HCT116 (cell line): ENCODE data around the gene TFAP2D. TPM values are rescaled to one million over a fixed set of nuclear protein-coding genes. Genes with fewer than 3 reads are reported as not detected.

ENCODE experiments used
- ATAC-seq: fragments of 200-7000 bp; cut with Tn5 transposase; 2 replicates; pipeline ENCODE4 v1.9.1; 2020; ENCODE audit warnings: mild to moderate bottlenecking, moderate library complexity
- BruUV-seq: library from RNA; stranded (reverse); fragments of 400-500 nt; replicated peaks from 2 replicates; lab custom pipeline; 2021; lab: Mats Ljungman, UMichigan
- CTCF ChIA-PET: fragments of 300-600 bp; sonication (Branson Sonifier 250); formaldehyde crosslinking; loops from one replicate; lab custom pipeline; 2021; ENCODE audit warnings: antibody characterized with exemption; lab: Charles Lee
- POLR2A ChIA-PET: fragments of 300-600, 350-600 bp; sonication (Branson Sonifier 250); formaldehyde crosslinking; loops from one replicate; lab custom pipeline; 2021; ENCODE audit warnings: antibody characterized with exemption; lab: Charles Lee
- RAD21 ChIA-PET, 2 experiments: fragments of 300-600 bp; sonication (Branson Sonifier 250); formaldehyde crosslinking; loops; one replicate each; lab custom pipeline; 2023; ENCODE audit warnings: low total read pairs in 2 of 2; ENCODE audit not compliant: uncharacterized antibody in 2 of 2, unreplicated experiment in 2 of 2, low non-redundant PET in 1 of 2; lab: Charles Lee
- DNase-seq: peaks from one replicate; pipeline ENCODE4 v3.0.0-alpha.2; 2010; ENCODE audit warnings: low read depth, low spot score
- H2AFZ ChIP-seq: fragments of 200-600 bp; shearing (Covaris generic), sonication (generic); 2 replicates; pipeline ENCODE4 v1.6.1; 2017; ENCODE audit warnings: low read depth, mixed run types, mixed read lengths, antibody characterized with exemption, low read length; ENCODE audit not compliant: poor library complexity, severe bottlenecking
- H3K27ac ChIP-seq: 2 replicates; pipeline ENCODE4 v1.5.1; 2012; ENCODE audit warnings: low read depth, low read length
- H3K27me3 ChIP-seq: fragments of 200-600 bp; sonication (generic); 2 replicates; pipeline ENCODE4 v1.6.1; 2016; ENCODE audit warnings: mixed run types, low read length, mixed read lengths; ENCODE audit not compliant: insufficient read depth
- H3K36me3 ChIP-seq, 2 experiments: fragments of 200-500 bp in 1 of 2; fragments of 200-600 bp in 1 of 2; sonication (Bioruptor generic) in 1 of 2; sonication (generic) in 1 of 2; 2 replicates each; pipeline versions ENCODE4 v1.5.1 to v1.6.1; 2014 to 2016; ENCODE audit warnings: low read length in 2 of 2, inconsistent platforms in 1 of 2, mixed read lengths in 1 of 2, mixed run types in 1 of 2; ENCODE audit not compliant: insufficient read depth in 2 of 2, control insufficient read depth in 1 of 2
- H3K4me1 ChIP-seq, 2 experiments: fragments of 200-600 bp in 1 of 2; sonication (generic) in 1 of 2; 2 replicates each; pipeline versions ENCODE4 v1.5.1 to v1.6.1; 2012 to 2017; ENCODE audit warnings: low read length in 2 of 2, inconsistent platforms in 1 of 2, mild to moderate bottlenecking in 1 of 2, mixed read lengths in 1 of 2, mixed run types in 1 of 2, moderate library complexity in 1 of 2; ENCODE audit not compliant: insufficient read depth in 2 of 2, control insufficient read depth in 1 of 2
- H3K4me2 ChIP-seq: fragments of 200-600 bp; sonication (generic); 2 replicates; pipeline ENCODE4 v1.6.1; 2017; ENCODE audit warnings: mixed run types, low read length, mixed read lengths
- H3K4me3 ChIP-seq, 2 experiments: fragments of 200-600 bp in 1 of 2; sonication (generic) in 1 of 2; replicated peaks in 1 of 2; 2 replicates each; pipeline ENCODE4 v1.5.1; 2011 to 2016; ENCODE audit warnings: low read length in 2 of 2, control low read depth in 1 of 2, low read depth in 1 of 2, mild to moderate bottlenecking in 1 of 2, mixed read lengths in 1 of 2, mixed run types in 1 of 2
- H3K79me2 ChIP-seq: fragments of 200-600 bp; sonication (generic); 2 replicates; pipeline ENCODE4 v1.6.1; 2017; ENCODE audit warnings: mild to moderate bottlenecking, mixed run types, low read length, moderate library complexity, mixed read lengths; ENCODE audit not compliant: insufficient read depth
- H3K9ac ChIP-seq: fragments of 200-600 bp; sonication (generic); 2 replicates; pipeline ENCODE4 v1.6.1; 2016; ENCODE audit warnings: low read length, mixed read lengths
- H3K9me2 ChIP-seq: fragments of 200-600 bp; sonication (generic), shearing (Covaris generic); 2 replicates; pipeline ENCODE4 v1.6.1; 2017; ENCODE audit warnings: mixed run types, mild to moderate bottlenecking, moderate library complexity; ENCODE audit not compliant: insufficient read depth
- H3K9me3 ChIP-seq, 2 experiments: fragments of 200-500 bp in 1 of 2; fragments of 200-600 bp in 1 of 2; sonication (Bioruptor generic) in 1 of 2; sonication (generic) in 1 of 2; 2 replicates each; pipeline ENCODE4 v1.6.1; 2014 to 2017; ENCODE audit warnings: low read length in 2 of 2, mixed read lengths in 2 of 2, inconsistent platforms in 1 of 2, low read depth in 1 of 2, mild to moderate bottlenecking in 1 of 2, mixed run types in 1 of 2, moderate library complexity in 1 of 2; ENCODE audit not compliant: control insufficient read depth in 1 of 2, insufficient read depth in 1 of 2
- H4K20me1 ChIP-seq: fragments of 200-600 bp; sonication (generic), shearing (Covaris generic); 2 replicates; pipeline ENCODE4 v1.6.1; 2017; ENCODE audit warnings: mixed run types, mild to moderate bottlenecking, moderate library complexity; ENCODE audit not compliant: insufficient read depth
- CBX3 ChIP-seq: IDR thresholded peaks from 2 replicates; pipeline ENCODE4 v1.6.1; 2012; ENCODE audit warnings: low read depth
- CEBPB ChIP-seq: IDR thresholded peaks from 2 replicates; pipeline ENCODE4 v1.6.1; 2012; ENCODE audit warnings: low read depth
- ELF1 ChIP-seq: IDR thresholded peaks from 2 replicates; pipeline ENCODE4 v1.6.1; 2012; ENCODE audit warnings: low read depth, borderline replicate concordance
- EZH2 ChIP-seq: fragments of 200-600 bp; sonication (generic); IDR thresholded peaks from 2 replicates; pipeline ENCODE4 v1.6.1; 2017; ENCODE audit warnings: antibody characterized with exemption, mixed run types
- EZH2phosphoT487 ChIP-seq: fragments of 200-600 bp; IDR thresholded peaks from 2 replicates; pipeline ENCODE4 v1.6.1; 2018; ENCODE audit warnings: antibody characterized with exemption, borderline replicate concordance
- FOSL1 ChIP-seq: IDR thresholded peaks from 2 replicates; pipeline ENCODE4 v1.6.1; 2012; ENCODE audit warnings: low read depth
- RAD21 ChIP-seq: IDR thresholded peaks from 2 replicates; pipeline ENCODE4 v1.6.1; 2012; ENCODE audit warnings: low read depth, mild to moderate bottlenecking
- SP1 ChIP-seq: IDR thresholded peaks from 2 replicates; pipeline ENCODE4 v1.6.1; 2012; ENCODE audit warnings: low read depth
- SRF ChIP-seq: IDR thresholded peaks from 2 replicates; pipeline ENCODE4 v1.6.1; 2012; ENCODE audit warnings: low read depth
- TCF7L2 ChIP-seq: IDR thresholded peaks from 2 replicates; pipeline ENCODE4 v1.7.0; 2011; ENCODE audit warnings: borderline replicate concordance, inconsistent platforms; ENCODE audit not compliant: insufficient read depth, insufficient read length; ENCODE audit errors: extremely low read depth
- YY1 ChIP-seq: IDR thresholded peaks from 2 replicates; pipeline ENCODE4 v1.6.1; 2011; ENCODE audit warnings: low read length, low read depth, moderate library complexity, mild to moderate bottlenecking; ENCODE audit not compliant: insufficient replicate concordance; ENCODE audit errors: extremely low read depth
- ZBTB33 ChIP-seq: IDR thresholded peaks from 2 replicates; pipeline ENCODE4 v1.6.1; 2011; ENCODE audit warnings: mild to moderate bottlenecking, low read length, moderate library complexity; ENCODE audit not compliant: insufficient replicate concordance; ENCODE audit errors: extremely low read depth
- ZFX ChIP-seq: fragments of 450-650 bp; IDR thresholded peaks from 2 replicates; pipeline ENCODE4 v1.6.1; 2017
- ZNF274 ChIP-seq: fragments of 200-500 bp; sonication (Bioruptor generic); IDR thresholded peaks from 2 replicates; pipeline ENCODE4 v1.6.1; 2014; ENCODE audit warnings: mild to moderate bottlenecking, low read depth, low read length, inconsistent platforms
- intact Hi-C: fragments of 100-400 bp; cut with micrococcal nuclease; formaldehyde crosslinking; loops from 2 replicates; pipeline ENCODE4 v1.10.0; 2022
- total RNA-seq: library from RNA; stranded (reverse); gene quantifications from one replicate; pipeline ENCODE4 v1.2.1, GENCODE V29; 2021; ENCODE audit not compliant: unreplicated experiment
- TF ChIP-seq, protein P1 (sequence below): IDR thresholded peaks from 2 replicates; pipeline ENCODE4 v1.6.1; 2012

TFAP2D gene
- total RNA-seq, 1 experiment from 2014 or later = not detected

DNA sequence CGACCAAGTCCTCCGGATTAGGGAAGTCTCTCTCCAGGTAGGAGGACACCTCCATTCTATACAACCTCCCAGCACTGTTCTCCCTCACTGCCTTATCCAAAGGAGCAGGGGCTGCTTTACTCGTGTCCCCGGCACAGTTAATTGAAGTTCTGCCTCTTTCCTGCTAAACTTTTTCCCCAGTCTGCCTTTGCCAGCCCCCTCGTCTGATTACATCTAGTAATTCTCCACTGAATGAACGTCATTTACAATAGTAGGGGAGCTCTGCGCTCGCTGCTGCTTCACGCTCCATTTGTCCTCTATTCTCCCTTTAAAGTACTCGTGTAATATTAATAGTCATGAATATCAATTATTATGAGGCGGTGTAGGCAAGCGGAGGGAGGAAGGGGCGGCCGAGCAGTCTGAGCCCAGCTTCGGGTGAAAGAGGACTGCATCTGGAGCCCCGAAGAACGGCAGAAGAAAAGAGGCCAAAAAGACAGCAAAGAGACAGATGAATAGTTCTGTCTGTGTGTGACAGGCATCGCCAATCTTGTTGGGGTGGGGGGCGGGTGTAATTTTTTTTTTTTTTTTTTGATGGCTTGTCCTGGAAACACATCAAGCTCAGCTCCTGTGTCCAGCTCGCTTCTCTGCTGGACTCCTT, 108.2 kb downstream of the TFAP2D start:
- H3K79me2 ChIP-seq = no peaks in the 10 kb centered on the region
- no peaks in the 10 kb centered on the region for H4K20me1 ChIP-seq
- BruUV-seq = no TSS peak
- H3K4me3 ChIP-seq = no peak overlapping the region
- H3K36me3 ChIP-seq = no peaks in the 10 kb centered on the region; a peak in 1 of 4 replicates
- H3K4me2 ChIP-seq = no peak overlapping the region
- ATAC-seq = no peak
- H3K4me1 ChIP-seq = no peaks in the 10 kb centered on the region
- no peak overlapping the region for H2AFZ ChIP-seq
- intact Hi-C loops = no loop called here
- ChIA-PET CTCF (no interaction called here), RAD21 (no interaction called here), POLR2A (no interaction called here)
- TF ChIP-seq CBX3 (no peak), ZNF274 (no peak), CEBPB (no peak), FOSL1 (no peak), EZH2phosphoT487 (no peak), SP1 (no peak), RAD21 (no peak), SRF (no peak), ZFX (no peak), TCF7L2 (no peak), ELF1 (no peak), EZH2 (no peak), ZBTB33 (no peak), YY1 (no peak)
- TF ChIP-seq, protein P1, sequence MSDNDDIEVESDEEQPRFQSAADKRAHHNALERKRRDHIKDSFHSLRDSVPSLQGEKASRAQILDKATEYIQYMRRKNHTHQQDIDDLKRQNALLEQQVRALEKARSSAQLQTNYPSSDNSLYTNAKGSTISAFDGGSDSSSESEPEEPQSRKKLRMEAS = no peak
- H3K9me3 ChIP-seq = no peaks in the 10 kb centered on the region
- no peak for DNase-seq
- H3K9me2 ChIP-seq = no peaks in the 10 kb centered on the region
- no peak overlapping the region for H3K9ac ChIP-seq
- H3K27ac ChIP-seq = no peak overlapping the region
- H3K27me3 ChIP-seq = no peaks in the 10 kb centered on the region
